Measurements from ENCODE around the gene NAV3. TPM values are rescaled to one million over a fixed set of nuclear protein-coding genes. Genes with fewer than 3 reads are reported as not detected.

The NAV3 gene
- polyA plus RNA-seq, 3 donors, result 0.11 TPM; not detected in 2

DNA sequence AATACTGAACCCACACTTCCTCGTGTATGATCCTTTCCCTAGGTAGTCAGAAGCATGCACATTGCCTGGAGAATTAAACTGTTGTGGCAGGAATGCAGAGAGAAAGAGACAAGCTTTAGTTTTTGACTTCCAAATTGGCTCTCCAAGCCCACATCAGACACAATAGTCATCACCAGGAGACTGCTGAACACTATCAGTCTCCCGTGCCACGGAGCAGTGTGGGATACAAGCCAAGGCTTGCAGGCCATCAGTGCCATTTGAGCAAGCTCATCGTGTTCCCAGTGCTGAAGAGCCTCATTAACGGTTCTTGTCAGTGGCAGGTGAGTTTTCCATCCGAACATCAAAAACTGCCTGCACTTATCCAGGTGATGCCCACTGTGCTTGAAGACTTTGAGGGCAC, 410.8 kb downstream of the NAV3 start:
- Mint-ChIP-seq H3K4me3 (no peak overlapping the region), H3K4me1 (no peaks in the 10 kb centered on the region), H3K9me3 (peaks cover 0 to 2% (median 0%) of the 10 kb centered on the region in 7 donors), H3K36me3 (no peaks in the 10 kb centered on the region), H3K27me3 (ENCODE audit: low read depth in 3 of 3) (peaks cover 0 to 2% (median 0%) of the 10 kb centered on the region in 3 donors), H3K27ac (no peak overlapping the region)
- H3K36me3 ChIP-seq (replicated peaks in 1 of 2; ENCODE audit: control insufficient read depth in 1 of 2, insufficient read depth in 2 of 2, low read length in 2 of 2), result no peaks in the 10 kb centered on the region
- no peaks in the 10 kb centered on the region for H3K79me2 ChIP-seq (ENCODE audit: insufficient read depth, low read length)
- H3K4me3 ChIP-seq (replicated peaks in 1 of 3; ENCODE audit: low read depth in 2 of 3, low read length in 3 of 3), result no peak overlapping the region
- no peak overlapping the region for H2AFZ ChIP-seq (ENCODE audit: insufficient read depth, low read depth, low read length, poor library complexity, severe bottlenecking)
- no peak overlapping the region for H3K27ac ChIP-seq (ENCODE audit: low read depth in 1 of 2, low read length in 2 of 2)
- no peak overlapping the region for H3K4me2 ChIP-seq (replicated peaks; ENCODE audit: extremely low read depth, low read length, poor library complexity, severe bottlenecking)
- no peak for DNase-seq
- no peaks in the 10 kb centered on the region for H4K20me1 ChIP-seq (ENCODE audit: insufficient read depth, low read length)
- TF ChIP-seq, protein P1, sequence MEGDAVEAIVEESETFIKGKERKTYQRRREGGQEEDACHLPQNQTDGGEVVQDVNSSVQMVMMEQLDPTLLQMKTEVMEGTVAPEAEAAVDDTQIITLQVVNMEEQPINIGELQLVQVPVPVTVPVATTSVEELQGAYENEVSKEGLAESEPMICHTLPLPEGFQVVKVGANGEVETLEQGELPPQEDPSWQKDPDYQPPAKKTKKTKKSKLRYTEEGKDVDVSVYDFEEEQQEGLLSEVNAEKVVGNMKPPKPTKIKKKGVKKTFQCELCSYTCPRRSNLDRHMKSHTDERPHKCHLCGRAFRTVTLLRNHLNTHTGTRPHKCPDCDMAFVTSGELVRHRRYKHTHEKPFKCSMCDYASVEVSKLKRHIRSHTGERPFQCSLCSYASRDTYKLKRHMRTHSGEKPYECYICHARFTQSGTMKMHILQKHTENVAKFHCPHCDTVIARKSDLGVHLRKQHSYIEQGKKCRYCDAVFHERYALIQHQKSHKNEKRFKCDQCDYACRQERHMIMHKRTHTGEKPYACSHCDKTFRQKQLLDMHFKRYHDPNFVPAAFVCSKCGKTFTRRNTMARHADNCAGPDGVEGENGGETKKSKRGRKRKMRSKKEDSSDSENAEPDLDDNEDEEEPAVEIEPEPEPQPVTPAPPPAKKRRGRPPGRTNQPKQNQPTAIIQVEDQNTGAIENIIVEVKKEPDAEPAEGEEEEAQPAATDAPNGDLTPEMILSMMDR (IDR thresholded peaks at IDR 0.05), result no peak
- intact Hi-C loops (cut with micrococcal nuclease), result no loop called here
- no peak overlapping the region for H3K9ac ChIP-seq (ENCODE audit: insufficient read depth, low read length, poor library complexity, severe bottlenecking)
- no peaks in the 10 kb centered on the region for H3K9me3 ChIP-seq (replicated peaks in 1 of 2; ENCODE audit: control insufficient read depth in 1 of 2, insufficient read depth in 1 of 2, low read length in 2 of 2)
- no peaks in the 10 kb centered on the region for H3K27me3 ChIP-seq (ENCODE audit: control insufficient read depth in 2 of 2, insufficient read depth in 2 of 2, low read length in 2 of 2)
- H3K4me1 ChIP-seq (ENCODE audit: control insufficient read depth in 1 of 2, insufficient read depth in 2 of 2, low read length in 2 of 2), result no peaks in the 10 kb centered on the region
- 89% methylated on average over 5 of the region's 6 CpGs for WGBS (ENCODE audit: insufficient coverage)

DNA sequence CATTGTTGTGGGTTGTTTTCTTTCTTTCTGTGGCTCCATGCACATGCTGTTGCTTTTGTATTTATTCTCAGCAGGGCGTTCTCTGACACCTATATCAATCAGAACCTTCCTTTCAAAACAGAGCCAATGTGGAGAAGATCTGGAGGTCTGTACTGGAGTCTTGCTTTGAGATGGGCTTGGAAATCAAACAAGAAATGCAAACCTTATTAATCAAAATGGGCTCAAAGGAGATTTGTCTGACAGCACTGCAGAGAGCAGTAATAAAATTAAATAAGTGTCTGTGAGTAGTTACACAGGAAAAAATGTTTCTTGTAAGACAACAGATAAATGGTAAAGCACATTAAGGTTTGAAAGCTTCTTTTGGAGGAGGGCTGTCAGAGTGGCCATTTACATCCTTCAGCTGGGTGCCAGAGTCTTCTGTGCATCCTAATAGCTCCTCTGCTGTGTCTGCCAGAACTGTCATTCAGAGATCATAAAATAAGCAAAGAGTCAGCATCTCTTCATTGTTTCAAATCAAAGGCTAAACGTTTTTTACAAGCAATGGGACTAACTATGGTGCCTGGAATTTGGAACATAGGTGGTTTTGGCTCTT, 414.3 kb downstream of the NAV3 start:
- no peaks in the 10 kb centered on the region for H3K4me1 ChIP-seq (ENCODE audit: control insufficient read depth in 1 of 2, insufficient read depth in 2 of 2, low read length in 2 of 2)
- Mint-ChIP-seq H3K9me3 (peaks cover 0 to 8% (median 0%) of the 10 kb centered on the region in 7 donors), H3K36me3 (no peaks in the 10 kb centered on the region), H3K4me1 (no peaks in the 10 kb centered on the region), H3K4me3 (no peak overlapping the region), H3K27ac (no peak overlapping the region), H3K27me3 (ENCODE audit: low read depth in 3 of 3) (no peaks in the 10 kb centered on the region)
- intact Hi-C loops (cut with micrococcal nuclease), result no loop called here
- no peak overlapping the region for H3K4me3 ChIP-seq (replicated peaks in 1 of 3; ENCODE audit: low read depth in 2 of 3, low read length in 3 of 3)
- no peaks in the 10 kb centered on the region for H3K27me3 ChIP-seq (ENCODE audit: control insufficient read depth in 2 of 2, insufficient read depth in 2 of 2, low read length in 2 of 2)
- no peak overlapping the region for H3K4me2 ChIP-seq (replicated peaks; ENCODE audit: extremely low read depth, low read length, poor library complexity, severe bottlenecking)
- no peak overlapping the region for H2AFZ ChIP-seq (ENCODE audit: insufficient read depth, low read depth, low read length, poor library complexity, severe bottlenecking)
- no peaks in the 10 kb centered on the region for H3K79me2 ChIP-seq (ENCODE audit: insufficient read depth, low read length)
- DNase-seq, result no peak
- H3K9me3 ChIP-seq (replicated peaks in 1 of 2; ENCODE audit: control insufficient read depth in 1 of 2, insufficient read depth in 1 of 2, low read length in 2 of 2), result no peaks in the 10 kb centered on the region
- no peak overlapping the region for H3K27ac ChIP-seq (ENCODE audit: low read depth in 1 of 2, low read length in 2 of 2)
- H3K9ac ChIP-seq (ENCODE audit: insufficient read depth, low read length, poor library complexity, severe bottlenecking), result no peak overlapping the region
- no peaks in the 10 kb centered on the region for H4K20me1 ChIP-seq (ENCODE audit: insufficient read depth, low read length)
- TF ChIP-seq, protein P1 (IDR thresholded peaks at IDR 0.05), result no peak
- no peaks in the 10 kb centered on the region for H3K36me3 ChIP-seq (replicated peaks in 1 of 2; ENCODE audit: control insufficient read depth in 1 of 2, insufficient read depth in 2 of 2, low read length in 2 of 2)
- no CpG with 5 or more reads among the region's 2 CpGs for WGBS (ENCODE audit: insufficient coverage)

Measured in CD14-positive monocyte (primary cell).